Right lobe of liver (tissue), 6 donors: ENCODE results near the gene PASK. TPM values are rescaled to one million over a fixed set of nuclear protein-coding genes. Genes with fewer than 3 reads are reported as not detected.

Experiments
- ATAC-seq, 4 donors: fragments of 200-7000 bp; cut with Tn5 transposase; one replicate each; pipeline ENCODE4 v1.9.1; 2020; ENCODE audit warnings: mild to moderate bottlenecking in 4 of 4, moderate library complexity in 4 of 4
- DNase-seq, 3 donors: peaks; one replicate each; pipeline ENCODE4 v3.0.0-alpha.2; 2020
- H3K27ac ChIP-seq, 3 donors: fragments of 200-600 bp; one replicate each; pipeline ENCODE4 v1.8.0; 2022
- H3K27me3 ChIP-seq, 2 donors: fragments of 200-600 bp; one replicate each; pipeline ENCODE4 v1.8.0; 2022
- H3K36me3 ChIP-seq, 4 donors: fragments of 200-600 bp; sonication (generic) in 1 of 4; one replicate each; pipeline versions ENCODE4 v1.5.1 to v1.8.0; 2017 to 2022; ENCODE audit warnings: control low read depth in 1 of 4
- H3K4me1 ChIP-seq, 4 donors: fragments of 200-600 bp; sonication (generic) in 1 of 4; one replicate each; pipeline versions ENCODE4 v1.5.1 to v1.8.0; 2017 to 2022; ENCODE audit warnings: control low read depth in 1 of 4
- H3K4me3 ChIP-seq, 3 donors: fragments of 200-600 bp; one replicate each; pipeline ENCODE4 v1.8.0; 2022
- H3K9me3 ChIP-seq, 4 donors: fragments of 200-600 bp; sonication (generic) in 1 of 4; one replicate each; pipeline versions ENCODE4 v1.5.1 to v1.8.0; 2017 to 2022; ENCODE audit warnings: control low read depth in 1 of 4
- CTCF ChIP-seq, 4 donors: fragments of 200-600 bp in 3 of 4; fragments of 450-650 bp in 1 of 4; IDR thresholded peaks; one replicate each; pipeline versions ENCODE4 v1.5.1 to v1.8.0; 2016 to 2022; ENCODE audit warnings: antibody characterized with exemption in 4 of 4, mild to moderate bottlenecking in 2 of 4
- POLR2A ChIP-seq: fragments of 450-650 bp; IDR thresholded peaks from one replicate; pipeline ENCODE4 v1.6.1; 2017; ENCODE audit warnings: antibody characterized with exemption, mild to moderate bottlenecking
- WGBS: methylation state at CpG from one replicate; pipeline ENCODE4 v1.1.6; 2018; ENCODE audit warnings: low coverage, low lambda C conversion rate; ENCODE audit not compliant: insufficient coverage; ENCODE audit errors: missing lambda C conversion rate; 5-methylcytosine and 5-hydroxymethylcytosine counted together
- intact Hi-C, 2 donors: fragments of 100-400 bp; cut with DNase I; formaldehyde crosslinking; loops; one replicate each; pipeline versions ENCODE4 v1.11.2 to v1.14.1; 2022
- total RNA-seq, 6 experiments: library from RNA; depleted of rRNA in 2 of 6; stranded (reverse); fragments of >200 nt in 2 of 6; fragmentation: NEBNext Ultra II Directional in 3 of 6; extraction: Animal tissue kit (Norgen Biotek cat#: 25700) in 3 of 6; gene quantifications; one replicate each; pipeline versions ENCODE4 v1.1.0 to v1.2.4, GENCODE V29; 2016 to 2023
- donor health status: DM: no; HTN: yes; CAD: no.
- donor health status: DM: no; HTN: no; CAD: no.
- donor health status: DM: no; HTN: no; CAD: no.
- donor health status: DM: no; HTN: yes; CAD: no.
- donor health status: DM: no; HTN: yes; CAD: no.

Gene PASK
- total RNA-seq, 6 experiments from 2014 or later, result 2.0 to 4.2 (median 3.4) TPM

DNA sequence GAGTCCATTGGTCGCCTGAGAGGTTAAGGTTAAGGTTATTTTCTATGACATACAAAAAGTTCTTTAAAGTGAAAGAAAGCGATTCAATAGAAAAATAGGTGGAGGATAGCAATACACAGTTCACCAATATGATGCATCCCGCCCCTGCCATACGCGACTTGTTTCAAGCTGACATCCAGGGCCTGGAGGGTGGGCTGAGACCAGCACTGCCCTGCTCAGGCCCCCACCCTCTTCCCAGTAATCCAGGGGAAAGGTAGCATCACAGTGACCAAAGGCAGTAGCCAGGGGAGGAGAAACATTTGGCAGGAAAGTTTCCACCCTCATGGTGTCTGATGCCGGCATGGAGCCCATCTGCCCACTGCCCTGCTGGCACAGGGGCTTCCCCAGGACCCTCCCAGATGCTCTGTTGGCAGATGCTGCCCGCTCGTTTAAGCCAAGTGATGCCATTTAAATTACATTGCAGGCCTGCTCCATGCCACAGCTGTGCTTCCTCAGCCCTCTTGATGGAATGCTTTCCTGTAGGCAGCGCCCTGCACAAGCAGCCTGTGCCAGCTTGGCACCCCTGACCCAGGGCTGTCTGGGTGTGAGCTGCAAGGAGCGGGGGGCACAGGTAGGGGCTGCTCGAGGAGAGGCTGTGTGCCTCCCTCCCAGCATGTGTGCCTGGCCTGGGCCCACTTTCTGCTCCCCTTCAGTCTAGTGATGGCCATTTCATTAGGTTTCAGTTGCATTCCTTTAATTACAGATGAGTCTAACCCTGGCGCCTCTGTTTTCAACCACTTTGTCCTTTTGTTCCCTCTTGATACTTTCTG is 28.5 kb upstream of the PASK start:
- Histone ChIP-seq H3K4me1 (no peaks in the 10 kb centered on the region), H3K9me3 (no peaks in the 10 kb centered on the region), H3K4me3 (no peak overlapping the region), H3K27me3 (no peaks in the 10 kb centered on the region), H3K36me3 (peaks cover 0 to 10% (median 0%) of the 10 kb centered on the region in 4 donors), H3K27ac (no peak overlapping the region)
- intact Hi-C loops, result no loop called here
- no peak for TF ChIP-seq POLR2A
- no peak for TF ChIP-seq CTCF (IDR thresholded peaks at IDR 0.05)
- DNase-seq (no peak), ATAC-seq (no peak)
- WGBS, result 98% methylated on average over 5 of the region's 12 CpGs

DNA sequence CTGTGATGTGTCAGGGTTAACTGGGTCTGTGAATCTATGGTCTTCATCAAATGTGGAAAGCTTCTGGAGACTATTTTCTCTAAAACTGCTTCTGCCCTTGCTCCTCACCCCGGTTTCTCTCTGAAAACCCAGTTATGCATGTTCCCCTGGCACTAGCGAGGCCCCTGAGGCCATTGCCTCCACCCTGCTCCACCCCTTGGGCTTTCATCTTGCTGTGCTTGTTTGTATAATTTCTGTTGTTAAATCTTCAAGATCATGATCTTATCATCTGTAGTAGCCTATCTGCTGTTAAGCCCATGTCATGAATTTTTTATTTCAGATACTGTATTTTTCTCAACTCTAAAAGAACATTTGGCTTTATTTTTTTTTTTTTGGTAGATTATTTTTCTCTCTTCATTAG is 24.3 kb upstream of the PASK start:
- Histone ChIP-seq H3K4me3 (no peak overlapping the region), H3K27me3 (no peaks in the 10 kb centered on the region), H3K27ac (no peak overlapping the region), H3K9me3 (peaks cover 0 to 3% (median 0%) of the 10 kb centered on the region in 4 donors), H3K36me3 (peaks cover 0 to 18% (median 2%) of the 10 kb centered on the region in 4 donors), H3K4me1 (no peaks in the 10 kb centered on the region)
- DNase-seq (no peak), ATAC-seq (no peak)
- intact Hi-C loops, result no loop called here
- WGBS, result 84% methylated on average over 2 of the region's 2 CpGs
- TF ChIP-seq POLR2A, result no peak
- no peak for TF ChIP-seq CTCF (IDR thresholded peaks at IDR 0.05)

- Histone ChIP-seq H3K9me3 (peaks cover 0 to 3% (median 0%) of the 10 kb centered on the region in 4 donors), H3K27me3 (no peaks in the 10 kb centered on the region), H3K4me1 (no peaks in the 10 kb centered on the region), H3K4me3 (no peak overlapping the region), H3K27ac (no peak overlapping the region), H3K36me3 (peaks cover 5 to 63% (median 9%) of the 10 kb centered on the region in 4 donors)
- ATAC-seq, result no peak
- DNase-seq, result no peak
- 75% methylated on average over 2 of the region's 15 CpGs for WGBS
- no peak for TF ChIP-seq POLR2A
- TF ChIP-seq CTCF (IDR thresholded peaks at IDR 0.05), result no peak
- intact Hi-C loops, result no loop called here
Measured at GRCh38 chr2:241168366-241168765, 19.1 kb upstream of the PASK start.

- Histone ChIP-seq H3K4me3 (no peak overlapping the region), H3K27me3 (no peaks in the 10 kb centered on the region), H3K4me1 (no peaks in the 10 kb centered on the region), H3K36me3 (peaks cover 2 to 74% (median 14%) of the 10 kb centered on the region in 4 donors), H3K9me3 (no peaks in the 10 kb centered on the region), H3K27ac (no peak overlapping the region)
- ATAC-seq (no peak), DNase-seq (no peak)
- TF ChIP-seq CTCF (IDR thresholded peaks at IDR 0.05) (no peak), POLR2A (no peak)
- WGBS, result 76% methylated on average over 3 of the region's 3 CpGs
- intact Hi-C loops, result no loop called here
Measured at GRCh38 chr2:241163601-241164118, 14.4 kb upstream of the PASK start.
